Measurements from ENCODE around the gene PACS1.

PACS1 gene

GRCh38 chr11:66187453-66187852, 117.4 kb downstream of the PACS1 start:
- DNase-seq (ENCODE audit: low read depth in 2 of 2), result no peak

- DNase-seq (ENCODE audit: low read depth in 2 of 2), result no peak
Measured at GRCh38 chr11:66188580-66188979, 118.5 kb downstream of the PACS1 start.

- DNase-seq (ENCODE audit: low read depth in 2 of 2), result no peak
Measured at GRCh38 chr11:66189031-66189745, 119.1 kb downstream of the PACS1 start.

- no peak for DNase-seq (ENCODE audit: low read depth in 2 of 2)
Measured at GRCh38 chr11:66190786-66191185, 120.7 kb downstream of the PACS1 start.

GRCh38 chr11:66192181-66192863, 122.2 kb downstream of the PACS1 start:
- DNase-seq (ENCODE audit: low read depth in 2 of 2), result no peak

GRCh38 chr11:66194391-66194790, 124.3 kb downstream of the PACS1 start:
- no peak for DNase-seq (ENCODE audit: low read depth in 2 of 2)

GRCh38 chr11:66195867-66196266, 125.8 kb downstream of the PACS1 start:
- no peak for DNase-seq (ENCODE audit: low read depth in 2 of 2)

GRCh38 chr11:66203847-66204246, 133.8 kb downstream of the PACS1 start:
- no peak for DNase-seq (ENCODE audit: low read depth in 2 of 2)

- DNase-seq (ENCODE audit: low read depth in 2 of 2), result no peak
Measured at GRCh38 chr11:66204412-66204811, 134.3 kb downstream of the PACS1 start.

- no peak for DNase-seq (ENCODE audit: low read depth in 2 of 2)
Measured at GRCh38 chr11:66207816-66208215, 137.7 kb downstream of the PACS1 start.

- no peak for DNase-seq (ENCODE audit: low read depth in 2 of 2)
Measured at GRCh38 chr11:66211100-66211499, 141.0 kb downstream of the PACS1 start.

GRCh38 chr11:66216911-66217310, 146.8 kb downstream of the PACS1 start:
- DNase-seq (ENCODE audit: low read depth in 2 of 2), result no peak

GRCh38 chr11:66218036-66218435, 148.0 kb downstream of the PACS1 start:
- no peak for DNase-seq (ENCODE audit: low read depth in 2 of 2)

GRCh38 chr11:66218846-66219620, 149.0 kb downstream of the PACS1 start:
- DNase-seq (ENCODE audit: low read depth in 2 of 2), result no peak

GRCh38 chr11:66219846-66220565, 149.9 kb downstream of the PACS1 start:
- DNase-seq (ENCODE audit: low read depth in 2 of 2), result no peak

- DNase-seq (ENCODE audit: low read depth in 2 of 2), result no peak
Measured at GRCh38 chr11:66220566-66220935, 150.5 kb downstream of the PACS1 start.

- DNase-seq (ENCODE audit: low read depth in 2 of 2), result no peak
Measured at GRCh38 chr11:66221012-66221411, 150.9 kb downstream of the PACS1 start.

GRCh38 chr11:66221726-66222236, 151.7 kb downstream of the PACS1 start:
- no peak for DNase-seq (ENCODE audit: low read depth in 2 of 2)

GRCh38 chr11:66222358-66223149, 152.5 kb downstream of the PACS1 start:
- DNase-seq (ENCODE audit: low read depth in 2 of 2), result peak; percentile 83 to 86

- no peak for DNase-seq (ENCODE audit: low read depth in 2 of 2)
Measured at GRCh38 chr11:66224226-66224855, 154.3 kb downstream of the PACS1 start.

- no peak for DNase-seq (ENCODE audit: low read depth in 2 of 2)
Measured at GRCh38 chr11:66225066-66225465, 155.0 kb downstream of the PACS1 start.
